Trophoblast cell (in vitro differentiated cells and primary cell): ENCODE measurements around the gene LY6G6D.

ENCODE experiments used
- DNase-seq, 2 donors: peaks; one replicate each; pipeline ENCODE4 v3.0.0-alpha.2; 2016
- H2AFZ ChIP-seq: 2 replicates; pipeline ENCODE4 v1.6.1; 2013; ENCODE audit warnings: low read length, moderate library complexity, mild to moderate bottlenecking; ENCODE audit not compliant: insufficient read depth, poor library complexity
- H2AK5ac ChIP-seq: 2 replicates; pipeline ENCODE4 v1.6.1; 2013; ENCODE audit warnings: mild to moderate bottlenecking, low read length
- H2BK120ac ChIP-seq: 2 replicates; pipeline ENCODE4 v1.6.1; 2013; ENCODE audit warnings: low read length, mild to moderate bottlenecking, moderate library complexity; ENCODE audit not compliant: insufficient read depth, poor library complexity
- H2BK12ac ChIP-seq: 2 replicates; pipeline ENCODE4 v1.6.1; 2013; ENCODE audit warnings: mild to moderate bottlenecking, low read length, moderate library complexity
- H2BK5ac ChIP-seq: 2 replicates; pipeline ENCODE4 v1.6.1; 2013; ENCODE audit warnings: low read length, low read depth, moderate library complexity, mild to moderate bottlenecking; ENCODE audit not compliant: poor library complexity
- H3K14ac ChIP-seq: 2 replicates; pipeline ENCODE4 v1.6.1; 2013; ENCODE audit warnings: mild to moderate bottlenecking, low read length
- H3K18ac ChIP-seq: 2 replicates; pipeline ENCODE4 v1.6.1; 2013; ENCODE audit warnings: mild to moderate bottlenecking, low read length
- H3K23ac ChIP-seq: 2 replicates; pipeline ENCODE4 v1.6.1; 2013; ENCODE audit warnings: low read length
- H3K27ac ChIP-seq: 2 replicates; pipeline ENCODE4 v1.5.1; 2013; ENCODE audit warnings: low read depth, mild to moderate bottlenecking, inconsistent platforms, low read length, moderate library complexity
- H3K27me3 ChIP-seq: 2 replicates; pipeline ENCODE4 v1.6.1; 2013; ENCODE audit warnings: inconsistent platforms, mild to moderate bottlenecking, low read length, moderate library complexity; ENCODE audit not compliant: insufficient read depth
- H3K36me3 ChIP-seq, 2 experiments: 1 replicate in 1 of 2; 2 replicates in 1 of 2; pipeline ENCODE4 v1.6.1; 2013; ENCODE audit warnings: low read length in 2 of 2, mild to moderate bottlenecking in 2 of 2, moderate library complexity in 1 of 2; ENCODE audit not compliant: insufficient read depth in 2 of 2, control insufficient read depth in 1 of 2
- H3K4ac ChIP-seq: 2 replicates; pipeline ENCODE4 v1.6.1; 2013; ENCODE audit warnings: low read depth, mild to moderate bottlenecking, low read length, moderate library complexity
- H3K4me1 ChIP-seq, 2 experiments: 1 replicate in 1 of 2; 2 replicates in 1 of 2; pipeline ENCODE4 v1.6.1; 2013; ENCODE audit warnings: low read length in 2 of 2, mild to moderate bottlenecking in 2 of 2, moderate library complexity in 1 of 2; ENCODE audit not compliant: insufficient read depth in 2 of 2, control insufficient read depth in 1 of 2
- H3K4me2 ChIP-seq: 2 replicates; pipeline ENCODE4 v1.6.1; 2013; ENCODE audit warnings: inconsistent platforms, mild to moderate bottlenecking, low read length, moderate library complexity
- H3K4me3 ChIP-seq: 2 replicates; pipeline ENCODE4 v1.5.1; 2013; ENCODE audit warnings: mild to moderate bottlenecking, low read depth, low read length, inconsistent platforms
- H3K79me1 ChIP-seq: one replicate; pipeline ENCODE4 v1.6.1; 2013; ENCODE audit warnings: low read length
- H3K79me2 ChIP-seq: 2 replicates; pipeline ENCODE4 v1.6.1; 2013; ENCODE audit warnings: low read length, mild to moderate bottlenecking; ENCODE audit not compliant: control insufficient read depth, insufficient read depth, poor library complexity
- H3K9ac ChIP-seq: 2 replicates; pipeline ENCODE4 v1.6.1; 2013; ENCODE audit warnings: mild to moderate bottlenecking, low read length
- H3K9me3 ChIP-seq: 2 replicates; pipeline ENCODE4 v1.6.1; 2013; ENCODE audit warnings: low read depth, mild to moderate bottlenecking, control low read depth, inconsistent platforms, low read length; ENCODE audit not compliant: insufficient read depth
- H4K12ac ChIP-seq: 2 replicates; pipeline ENCODE4 v1.6.1; 2013; ENCODE audit warnings: low read depth, mild to moderate bottlenecking, low read length, moderate library complexity
- H4K8ac ChIP-seq: 2 replicates; pipeline ENCODE4 v1.6.1; 2013; ENCODE audit warnings: low read depth, mild to moderate bottlenecking, low read length, moderate library complexity
- H4K91ac ChIP-seq: one replicate; pipeline ENCODE4 v1.6.1; 2013; ENCODE audit warnings: low read depth, mild to moderate bottlenecking, low read length, moderate library complexity
- WGBS: extraction: QIAGEN DNeasy Blood & Tissue Kit; methylation state at CpG from one replicate; pipeline ENCODE4 v1.1.7; 2013; ENCODE audit warnings: missing lambda C conversion rate; ENCODE audit not compliant: insufficient read length, insufficient coverage; ENCODE audit errors: extremely low coverage; 5-methylcytosine and 5-hydroxymethylcytosine counted together

Gene LY6G6D

GRCh38 chr6:31761343-31761742 lies 46.2 kb downstream of the LY6G6D start:
- H3K36me3 ChIP-seq = peaks cover 0 to 3% of the 10 kb centered on the region in 2 experiments

GRCh38 chr6:31762356-31762755 lies 47.2 kb downstream of the LY6G6D start, which contains the start of gene SAPCD1:
Gene SAPCD1 (plus strand): TSS chr6:31762656. CDS start chr6:31763055, 399 bp downstream.
- H3K9ac ChIP-seq = no peak within 1 kb of the TSS
- WGBS = no CpG with 5 or more reads among the region's 4 CpGs

More at GRCh38 chr6:31761343-31761742, 46.2 kb downstream of the LY6G6D start:
- H3K79me1 ChIP-seq = peaks cover 4% of the 10 kb centered on the region
- H2BK12ac ChIP-seq = no peak overlapping the region
- H3K9ac ChIP-seq = no peak overlapping the region
- no peak overlapping the region for H2AK5ac ChIP-seq
- H2BK5ac ChIP-seq = no peak overlapping the region
- H3K9me3 ChIP-seq = peaks cover 2% of the 10 kb centered on the region
- no CpG with 5 or more reads among the region's 8 CpGs for WGBS
- H3K18ac ChIP-seq = no peak overlapping the region
- no peak overlapping the region for H3K4me2 ChIP-seq
- no peak overlapping the region for H2BK120ac ChIP-seq
- no peak overlapping the region for H3K27ac ChIP-seq
- H4K91ac ChIP-seq = no peak overlapping the region
- no peak overlapping the region for H3K14ac ChIP-seq
- H3K4ac ChIP-seq = no peak overlapping the region
- no peak overlapping the region for H3K4me3 ChIP-seq
- no peak overlapping the region for H3K23ac ChIP-seq
- H4K12ac ChIP-seq = no peak overlapping the region
- H3K27me3 ChIP-seq = no peaks in the 10 kb centered on the region
- peaks cover 7 to 11% of the 10 kb centered on the region in 2 experiments for H3K4me1 ChIP-seq
- DNase-seq = no peak
- H3K79me2 ChIP-seq = no peaks in the 10 kb centered on the region
- no peak overlapping the region for H2AFZ ChIP-seq
- H4K8ac ChIP-seq = no peak overlapping the region

GRCh38 chr6:31762878-31763618 lies 47.9 kb downstream of the LY6G6D start:
- no CpG with 5 or more reads among the region's 8 CpGs for WGBS
- no peak for DNase-seq
- no peaks in the 10 kb centered on the region for H3K79me2 ChIP-seq
- H3K23ac ChIP-seq = no peak overlapping the region
- no peak overlapping the region for H3K14ac ChIP-seq
- no peak overlapping the region for H2AFZ ChIP-seq
- H3K18ac ChIP-seq = no peak overlapping the region
- no peak overlapping the region for H3K4ac ChIP-seq
- peak overlapping the region; percentile 66 for H2AK5ac ChIP-seq
- H2BK12ac ChIP-seq = peak overlapping the region; percentile 38
- no peak overlapping the region for H3K9ac ChIP-seq
- peak overlapping the region; percentile 4 for H4K12ac ChIP-seq
- H3K79me1 ChIP-seq = peaks cover 4% of the 10 kb centered on the region
- H3K4me2 ChIP-seq = no peak overlapping the region
- H3K27me3 ChIP-seq = no peaks in the 10 kb centered on the region
- H4K91ac ChIP-seq = no peak overlapping the region
- H2BK120ac ChIP-seq = no peak overlapping the region
- peaks cover 0 to 3% of the 10 kb centered on the region in 2 experiments for H3K36me3 ChIP-seq
- no peak overlapping the region for H4K8ac ChIP-seq
- H3K4me1 ChIP-seq = peaks cover 13 to 21% of the 10 kb centered on the region in 2 experiments
- no peak overlapping the region for H3K27ac ChIP-seq
- no peak overlapping the region for H2BK5ac ChIP-seq
- no peak overlapping the region for H3K4me3 ChIP-seq
- H3K9me3 ChIP-seq = peaks cover 2% of the 10 kb centered on the region

More at GRCh38 chr6:31762356-31762755, 47.2 kb downstream of the LY6G6D start, which contains the start of gene SAPCD1:
- H3K27me3 ChIP-seq = no peaks in the 10 kb centered on the region
- no peak within 1 kb of the TSS for H3K4me3 ChIP-seq
- H4K91ac ChIP-seq = no peak within 1 kb of the TSS
- no peak within 1 kb of the TSS for H3K4me2 ChIP-seq
- H4K12ac ChIP-seq = peak within 1 kb of the TSS; percentile 4
- H2AFZ ChIP-seq = no peak within 1 kb of the TSS
- no peak within 1 kb of the TSS for H3K23ac ChIP-seq
- H3K18ac ChIP-seq = no peak within 1 kb of the TSS
- peaks cover 2% of the 10 kb centered on the region for H3K9me3 ChIP-seq
- DNase-seq = no peak
- H3K27ac ChIP-seq = no peak within 1 kb of the TSS
- H2BK12ac ChIP-seq = peak within 1 kb of the TSS; percentile 38
- no peaks in the 10 kb centered on the region for H3K79me2 ChIP-seq
- H3K14ac ChIP-seq = no peak within 1 kb of the TSS
- no peak within 1 kb of the TSS for H2BK5ac ChIP-seq
- no peak within 1 kb of the TSS for H3K4ac ChIP-seq
- H2BK120ac ChIP-seq = no peak within 1 kb of the TSS
- H2AK5ac ChIP-seq = peak within 1 kb of the TSS; percentile 66
- H3K36me3 ChIP-seq = peaks cover 0 to 3% of the 10 kb centered on the region in 2 experiments
- peaks cover 4% of the 10 kb centered on the region for H3K79me1 ChIP-seq
- peaks cover 11 to 18% of the 10 kb centered on the region in 2 experiments for H3K4me1 ChIP-seq
- H4K8ac ChIP-seq = no peak within 1 kb of the TSS

GRCh38 chr6:31763619-31763940 lies 48.4 kb downstream of the LY6G6D start:
- Histone ChIP-seq H2AK5ac (peak overlapping the region; percentile 36), H2AFZ (no peak overlapping the region), H3K36me3 (peaks cover 0 to 3% of the 10 kb centered on the region in 2 experiments), H3K4me1 (peaks cover 13 to 21% of the 10 kb centered on the region in 2 experiments), H3K4me3 (no peak overlapping the region), H3K79me2 (no peaks in the 10 kb centered on the region), H3K4ac (no peak overlapping the region), H3K79me1 (peaks cover 4% of the 10 kb centered on the region), H3K4me2 (no peak overlapping the region), H3K27me3 (no peaks in the 10 kb centered on the region), H3K14ac (no peak overlapping the region), H4K12ac (no peak overlapping the region), H4K91ac (no peak overlapping the region), H3K9me3 (peaks cover 2% of the 10 kb centered on the region), H3K27ac (no peak overlapping the region), H3K23ac (no peak overlapping the region), H4K8ac (no peak overlapping the region), H3K9ac (no peak overlapping the region), H3K18ac (no peak overlapping the region), H2BK12ac (no peak overlapping the region), H2BK5ac (no peak overlapping the region), H2BK120ac (no peak overlapping the region)
- no peak for DNase-seq
- no CpG with 5 or more reads among the region's 1 CpG for WGBS
